C4-2B (cell line): Measurements from ENCODE around the gene TACO1.

Experiments
- ZFX ChIP-seq: fragments of 450-650 bp; IDR thresholded peaks from 2 replicates; pipeline ENCODE4 v1.6.1; 2017
- TF ChIP-seq, protein P1 (sequence below): fragments of 450-650 bp; conservative IDR thresholded peaks from 2 replicates; pipeline ENCODE4 v1.5.1; 2017; ENCODE audit warnings: mild to moderate bottlenecking

DNA sequence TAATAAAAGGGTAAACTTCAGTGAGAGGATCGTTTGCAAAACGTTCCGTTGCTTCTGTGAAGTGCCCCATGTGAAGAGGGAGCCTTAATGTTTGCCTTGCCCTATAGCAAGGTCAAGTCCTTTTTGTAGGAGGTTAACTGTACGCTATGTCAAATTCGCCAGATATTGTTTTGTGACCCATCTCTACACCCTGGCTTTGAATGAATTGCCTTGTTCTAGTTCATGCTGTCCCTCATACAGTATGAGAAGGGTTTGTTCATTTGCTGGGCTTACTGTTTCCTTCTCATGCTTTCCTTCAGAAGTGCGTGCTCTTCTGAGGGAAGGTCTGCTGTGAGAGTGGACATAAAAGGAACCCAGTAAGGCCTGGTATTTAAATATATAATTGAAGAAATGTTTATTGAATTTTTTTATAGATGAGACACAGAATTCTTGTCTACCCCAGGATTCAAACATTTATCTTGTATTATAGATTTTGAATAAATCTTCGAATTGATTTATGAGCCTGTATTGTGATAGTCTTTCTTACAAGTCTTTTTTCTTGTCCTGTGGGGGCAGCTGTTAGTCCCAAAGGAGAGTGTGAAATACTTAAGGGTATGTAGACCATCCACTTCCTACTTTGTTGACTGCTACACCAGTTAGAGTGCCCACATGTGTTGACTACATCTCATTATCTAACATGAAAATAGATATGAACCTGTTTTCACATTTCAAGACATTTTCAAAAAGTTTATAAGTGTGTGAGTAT, 23.3 kb downstream of the TACO1 start:
- TF ChIP-seq, protein P1, sequence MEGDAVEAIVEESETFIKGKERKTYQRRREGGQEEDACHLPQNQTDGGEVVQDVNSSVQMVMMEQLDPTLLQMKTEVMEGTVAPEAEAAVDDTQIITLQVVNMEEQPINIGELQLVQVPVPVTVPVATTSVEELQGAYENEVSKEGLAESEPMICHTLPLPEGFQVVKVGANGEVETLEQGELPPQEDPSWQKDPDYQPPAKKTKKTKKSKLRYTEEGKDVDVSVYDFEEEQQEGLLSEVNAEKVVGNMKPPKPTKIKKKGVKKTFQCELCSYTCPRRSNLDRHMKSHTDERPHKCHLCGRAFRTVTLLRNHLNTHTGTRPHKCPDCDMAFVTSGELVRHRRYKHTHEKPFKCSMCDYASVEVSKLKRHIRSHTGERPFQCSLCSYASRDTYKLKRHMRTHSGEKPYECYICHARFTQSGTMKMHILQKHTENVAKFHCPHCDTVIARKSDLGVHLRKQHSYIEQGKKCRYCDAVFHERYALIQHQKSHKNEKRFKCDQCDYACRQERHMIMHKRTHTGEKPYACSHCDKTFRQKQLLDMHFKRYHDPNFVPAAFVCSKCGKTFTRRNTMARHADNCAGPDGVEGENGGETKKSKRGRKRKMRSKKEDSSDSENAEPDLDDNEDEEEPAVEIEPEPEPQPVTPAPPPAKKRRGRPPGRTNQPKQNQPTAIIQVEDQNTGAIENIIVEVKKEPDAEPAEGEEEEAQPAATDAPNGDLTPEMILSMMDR = no peak
- no peak for TF ChIP-seq ZFX
